Stimulated activated CD8-positive, alpha-beta memory T cell treated with anti-CD3 and anti-CD28 coated beads, Interleukin-12 subunit alpha, Interleukin-12 subunit beta, amount 100 ng/mL, for 4 hours (primary cell): ENCODE results near the gene NME3.
"Not testable (repeated sequence)": the region's sequence is repeated elsewhere in the genome, so short reads cannot be mapped to it uniquely, and the experiment has no call there.

Source experiments
- DNase-seq: peaks from one replicate; pipeline ENCODE4 v3.0.0-alpha.2; 2020; ENCODE audit warnings: low read depth

NME3 gene

GRCh38 chr16:1771188-1771863 lies at the start of gene NME3:
TSS of gene NME3 (minus strand) at chr16:1771543. CDS start at chr16:1771534, 9 bp downstream.
- DNase-seq: peak; percentile 60

GRCh38 chr16:1820946-1821290 lies 49.6 kb upstream of the NME3 start:
- DNase-seq: no peak

GRCh38 chr16:1820096-1820945 lies 49.0 kb upstream of the NME3 start:
- DNase-seq: no peak

- DNase-seq: no peak
Measured at GRCh38 chr16:1819611-1820010, 48.3 kb upstream of the NME3 start.

GRCh38 chr16:1818873-1819525 lies 47.7 kb upstream of the NME3 start:
- DNase-seq: no peak

GRCh38 chr16:1818204-1818872 lies 47.0 kb upstream of the NME3 start:
- no peak for DNase-seq

- no peak for DNase-seq
Measured at GRCh38 chr16:1817716-1818115, 46.4 kb upstream of the NME3 start.

GRCh38 chr16:1817276-1817589 lies 45.9 kb upstream of the NME3 start:
- DNase-seq: no peak

GRCh38 chr16:1816396-1817275 lies 45.3 kb upstream of the NME3 start:
- no peak for DNase-seq

GRCh38 chr16:1815461-1815860 lies 44.1 kb upstream of the NME3 start:
- DNase-seq: no peak

GRCh38 chr16:1812732-1813163 lies 41.4 kb upstream of the NME3 start:
- DNase-seq: no peak

GRCh38 chr16:1810536-1810935 lies 39.2 kb upstream of the NME3 start:
- no peak for DNase-seq

- DNase-seq: no peak
Measured at GRCh38 chr16:1810106-1810505, 38.8 kb upstream of the NME3 start.

- no peak for DNase-seq
Measured at GRCh38 chr16:1809281-1809801, 38.0 kb upstream of the NME3 start.

GRCh38 chr16:1808691-1809090 lies 37.3 kb upstream of the NME3 start:
- no peak for DNase-seq

- no peak for DNase-seq
Measured at GRCh38 chr16:1807626-1808025, 36.3 kb upstream of the NME3 start.

GRCh38 chr16:1800701-1801100 lies 29.4 kb upstream of the NME3 start:
- DNase-seq: no peak

GRCh38 chr16:1799263-1799662 lies 27.9 kb upstream of the NME3 start:
- not testable (repeated sequence) for DNase-seq

GRCh38 chr16:1794908-1795666 lies 23.7 kb upstream of the NME3 start:
- DNase-seq: no peak

GRCh38 chr16:1794221-1794871 lies 23.0 kb upstream of the NME3 start:
- DNase-seq: no peak
